Osteoblast (primary cell): ENCODE measurements around the gene ANKRD26. TPM values are rescaled to one million over a fixed set of nuclear protein-coding genes. Genes with fewer than 3 reads are reported as not detected.

Experiments
- DNase-seq: peaks from one replicate; pipeline ENCODE4 v3.0.0; 2011; ENCODE audit warnings: low spot score, mixed read lengths; ENCODE audit not compliant: insufficient read length; ENCODE audit errors: missing footprints
- H2AFZ ChIP-seq: 2 replicates; pipeline ENCODE4 v1.6.0; 2011; ENCODE audit warnings: mild to moderate bottlenecking, low read length
- H3K27ac ChIP-seq: 2 replicates; pipeline ENCODE4 v1.5.1; 2011; ENCODE audit warnings: mild to moderate bottlenecking, low read depth, low read length, moderate library complexity
- H3K27me3 ChIP-seq: 2 replicates; pipeline ENCODE4 v1.6.0; 2012; ENCODE audit warnings: mild to moderate bottlenecking, control low read depth, inconsistent platforms, low read length, moderate library complexity; ENCODE audit not compliant: insufficient read depth
- H3K36me3 ChIP-seq: 2 replicates; pipeline ENCODE4 v1.5.1; 2011; ENCODE audit warnings: mild to moderate bottlenecking, low read length, control low read depth, moderate library complexity; ENCODE audit not compliant: insufficient read depth
- H3K4me1 ChIP-seq: 2 replicates; pipeline ENCODE4 v1.5.1; 2011; ENCODE audit warnings: mild to moderate bottlenecking, low read length, control low read depth, moderate library complexity; ENCODE audit not compliant: insufficient read depth
- H3K4me2 ChIP-seq: 2 replicates; pipeline ENCODE4 v1.6.0; 2011; ENCODE audit warnings: mild to moderate bottlenecking, low read length; ENCODE audit not compliant: insufficient read depth
- H3K4me3 ChIP-seq: fragments of 200-600 bp; sonication (generic); 3 replicates; pipeline ENCODE4 v1.5.1; 2012; ENCODE audit warnings: mild to moderate bottlenecking, low read length, inconsistent platforms; ENCODE audit not compliant: insufficient read depth
- H3K79me2 ChIP-seq: 2 replicates; pipeline ENCODE4 v1.6.0; 2012; ENCODE audit warnings: mild to moderate bottlenecking, low read length, control low read depth, inconsistent platforms; ENCODE audit not compliant: insufficient read depth
- H3K9me3 ChIP-seq: 2 replicates; pipeline ENCODE4 v1.5.1; 2011; ENCODE audit warnings: low read depth, low read length, control low read depth
- H4K20me1 ChIP-seq: 2 replicates; pipeline ENCODE4 v1.6.0; 2012; ENCODE audit warnings: mild to moderate bottlenecking, low read length, control low read depth; ENCODE audit not compliant: insufficient read depth
- total RNA-seq: library from RNA; depleted of rRNA; stranded (reverse); fragments of >200 nt; gene quantifications from 2 replicates; pipeline ENCODE4 v1.2.3, GENCODE V29; 2012
- TF ChIP-seq, protein P1 (sequence below): IDR thresholded peaks from 2 replicates; pipeline ENCODE4 v1.5.1; 2011; ENCODE audit warnings: mild to moderate bottlenecking, low read depth, low read length, moderate library complexity; ENCODE audit errors: extremely low read depth

The ANKRD26 gene
- total RNA-seq, 1 donor = 10.9 TPM

GRCh38 chr10:26981232-26981824, 119.0 kb downstream of the ANKRD26 start:
- no peaks in the 10 kb centered on the region for H3K79me2 ChIP-seq
- H4K20me1 ChIP-seq = no peaks in the 10 kb centered on the region
- H2AFZ ChIP-seq = no peak overlapping the region
- no peak overlapping the region for H3K4me2 ChIP-seq
- no peaks in the 10 kb centered on the region for H3K27me3 ChIP-seq
- no peaks in the 10 kb centered on the region for H3K4me1 ChIP-seq
- TF ChIP-seq, protein P1, sequence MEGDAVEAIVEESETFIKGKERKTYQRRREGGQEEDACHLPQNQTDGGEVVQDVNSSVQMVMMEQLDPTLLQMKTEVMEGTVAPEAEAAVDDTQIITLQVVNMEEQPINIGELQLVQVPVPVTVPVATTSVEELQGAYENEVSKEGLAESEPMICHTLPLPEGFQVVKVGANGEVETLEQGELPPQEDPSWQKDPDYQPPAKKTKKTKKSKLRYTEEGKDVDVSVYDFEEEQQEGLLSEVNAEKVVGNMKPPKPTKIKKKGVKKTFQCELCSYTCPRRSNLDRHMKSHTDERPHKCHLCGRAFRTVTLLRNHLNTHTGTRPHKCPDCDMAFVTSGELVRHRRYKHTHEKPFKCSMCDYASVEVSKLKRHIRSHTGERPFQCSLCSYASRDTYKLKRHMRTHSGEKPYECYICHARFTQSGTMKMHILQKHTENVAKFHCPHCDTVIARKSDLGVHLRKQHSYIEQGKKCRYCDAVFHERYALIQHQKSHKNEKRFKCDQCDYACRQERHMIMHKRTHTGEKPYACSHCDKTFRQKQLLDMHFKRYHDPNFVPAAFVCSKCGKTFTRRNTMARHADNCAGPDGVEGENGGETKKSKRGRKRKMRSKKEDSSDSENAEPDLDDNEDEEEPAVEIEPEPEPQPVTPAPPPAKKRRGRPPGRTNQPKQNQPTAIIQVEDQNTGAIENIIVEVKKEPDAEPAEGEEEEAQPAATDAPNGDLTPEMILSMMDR = no peak
- H3K9me3 ChIP-seq = no peaks in the 10 kb centered on the region
- no peak overlapping the region for H3K27ac ChIP-seq
- no peak overlapping the region for H3K4me3 ChIP-seq
- DNase-seq = no peak
- no peaks in the 10 kb centered on the region for H3K36me3 ChIP-seq

- no peaks in the 10 kb centered on the region for H3K9me3 ChIP-seq
- H3K79me2 ChIP-seq = no peaks in the 10 kb centered on the region
- H3K27ac ChIP-seq = no peak overlapping the region
- no peak overlapping the region for H3K4me3 ChIP-seq
- H3K4me2 ChIP-seq = no peak overlapping the region
- H3K27me3 ChIP-seq = no peaks in the 10 kb centered on the region
- no peak overlapping the region for H2AFZ ChIP-seq
- no peaks in the 10 kb centered on the region for H3K4me1 ChIP-seq
- TF ChIP-seq, protein P1 = no peak
- DNase-seq = peak; percentile 42
- H4K20me1 ChIP-seq = no peaks in the 10 kb centered on the region
- no peaks in the 10 kb centered on the region for H3K36me3 ChIP-seq
These were observed 121.8 kb downstream of the ANKRD26 start for GRCh38 chr10:26978519-26978918.

GRCh38 chr10:26977635-26978034, 122.7 kb downstream of the ANKRD26 start:
- TF ChIP-seq, protein P1 = no peak
- Histone ChIP-seq H3K27ac (no peak overlapping the region), H3K4me2 (no peak overlapping the region), H3K9me3 (no peaks in the 10 kb centered on the region), H3K4me1 (no peaks in the 10 kb centered on the region), H2AFZ (no peak overlapping the region), H4K20me1 (no peaks in the 10 kb centered on the region), H3K4me3 (no peak overlapping the region), H3K36me3 (no peaks in the 10 kb centered on the region), H3K79me2 (no peaks in the 10 kb centered on the region), H3K27me3 (no peaks in the 10 kb centered on the region)
- DNase-seq = no peak

DNA sequence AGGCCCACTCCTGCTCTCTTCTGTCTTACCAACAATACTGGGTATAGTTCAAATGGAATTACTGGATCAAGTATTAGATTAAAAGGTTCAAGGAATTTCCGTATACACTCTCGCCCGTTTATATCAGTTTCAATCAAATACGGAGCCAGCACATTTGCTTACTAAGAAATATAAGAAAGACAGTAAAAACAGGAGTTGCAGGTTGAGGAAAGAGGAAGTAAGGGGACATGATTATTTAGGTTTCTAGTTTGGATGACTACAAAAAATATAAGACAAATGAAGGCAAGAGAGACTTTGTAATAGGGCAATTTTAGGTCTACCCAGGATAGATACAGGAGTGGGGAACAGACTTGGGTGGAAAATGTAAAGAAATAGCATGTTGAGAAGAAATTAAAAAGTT, 129.6 kb downstream of the ANKRD26 start:
- H3K4me2 ChIP-seq = no peak overlapping the region
- no peaks in the 10 kb centered on the region for H4K20me1 ChIP-seq
- H2AFZ ChIP-seq = no peak overlapping the region
- H3K9me3 ChIP-seq = no peaks in the 10 kb centered on the region
- TF ChIP-seq, protein P1 = no peak
- H3K27me3 ChIP-seq = no peaks in the 10 kb centered on the region
- no peaks in the 10 kb centered on the region for H3K79me2 ChIP-seq
- H3K27ac ChIP-seq = no peak overlapping the region
- no peak for DNase-seq
- no peak overlapping the region for H3K4me3 ChIP-seq
- H3K36me3 ChIP-seq = peaks cover 4% of the 10 kb centered on the region
- H3K4me1 ChIP-seq = no peaks in the 10 kb centered on the region
